DND-41 (cell line): ENCODE results near the gene C16orf78.

Experiments used
- ATAC-seq: fragments of 200-7000 bp; cut with Tn5 transposase; 3 replicates; pipeline ENCODE4 v1.9.1; 2021; ENCODE audit warnings: low read depth; ENCODE audit not compliant: insufficient read depth
- DNase-seq: peaks from one replicate; pipeline ENCODE4 v3.0.0-alpha.2; 2020
- H2AFZ ChIP-seq: 2 replicates; pipeline ENCODE4 v1.6.0; 2012; ENCODE audit warnings: low read depth, low read length
- H3K27ac ChIP-seq: 2 replicates; pipeline ENCODE4 v1.5.1; 2012; ENCODE audit warnings: low read length, inconsistent platforms
- H3K27me3 ChIP-seq: fragments of 200-600 bp; sonication (generic); 2 replicates; pipeline ENCODE4 v1.6.0; 2012; ENCODE audit warnings: low read length, mild to moderate bottlenecking, inconsistent platforms; ENCODE audit not compliant: insufficient read depth, poor library complexity
- H3K36me3 ChIP-seq: 2 replicates; pipeline ENCODE4 v1.5.1; 2012; ENCODE audit warnings: low read length, inconsistent platforms; ENCODE audit not compliant: insufficient read depth
- H3K4me1 ChIP-seq: 2 replicates; pipeline ENCODE4 v1.5.1; 2012; ENCODE audit warnings: mild to moderate bottlenecking, low read length; ENCODE audit not compliant: insufficient read depth
- H3K4me2 ChIP-seq: 2 replicates; pipeline ENCODE4 v1.6.0; 2012; ENCODE audit warnings: mild to moderate bottlenecking, moderate library complexity, low read length, inconsistent platforms; ENCODE audit not compliant: insufficient read depth
- H3K4me3 ChIP-seq, 2 experiments: fragments of 200-600 bp in 1 of 2; shearing (Covaris generic) in 1 of 2; 2 replicates each; pipeline ENCODE4 v1.5.1; 2012 to 2016; ENCODE audit warnings: inconsistent platforms in 2 of 2, low read length in 2 of 2, mild to moderate bottlenecking in 2 of 2, low read depth in 1 of 2, moderate library complexity in 1 of 2
- H3K79me2 ChIP-seq: 2 replicates; pipeline ENCODE4 v1.6.0; 2012; ENCODE audit warnings: low read length, inconsistent platforms; ENCODE audit not compliant: insufficient read depth
- H3K9ac ChIP-seq: 2 replicates; pipeline ENCODE4 v1.6.0; 2012; ENCODE audit warnings: low read depth, mild to moderate bottlenecking, inconsistent platforms, low read length, moderate library complexity
- H3K9me3 ChIP-seq: 2 replicates; pipeline ENCODE4 v1.5.1; 2012; ENCODE audit warnings: low read length, moderate library complexity, mild to moderate bottlenecking, inconsistent platforms; ENCODE audit not compliant: insufficient read depth, severe bottlenecking
- H4K20me1 ChIP-seq: 2 replicates; pipeline ENCODE4 v1.6.0; 2012; ENCODE audit warnings: low read length; ENCODE audit not compliant: insufficient read depth
- CTCF ChIP-seq: IDR thresholded peaks from 2 replicates; pipeline ENCODE4 v1.5.1; 2012; ENCODE audit warnings: borderline replicate concordance, low read length, moderate library complexity, mild to moderate bottlenecking; ENCODE audit not compliant: poor library complexity, severe bottlenecking; ENCODE audit errors: extremely low read depth
- EZH2 ChIP-seq: IDR thresholded peaks from 3 replicates; pipeline ENCODE4 v1.6.1; 2012; ENCODE audit warnings: borderline replicate concordance, low read depth, mild to moderate bottlenecking, moderate library complexity, low read length, inconsistent platforms; ENCODE audit not compliant: severe bottlenecking

Gene C16orf78

GRCh38 chr16:49373504-49373903 is at the start of gene C16orf78:
TSS of gene C16orf78 (plus strand) at chr16:49373804. CDS start at chr16:49373940, 136 bp downstream.
- no peak for TF ChIP-seq CTCF
- TF ChIP-seq EZH2: no peak
- no peaks in the 10 kb centered on the region for H3K36me3 ChIP-seq
- H3K4me2 ChIP-seq: no peak within 1 kb of the TSS
- no peaks in the 10 kb centered on the region for H3K9me3 ChIP-seq
- H3K79me2 ChIP-seq: no peaks in the 10 kb centered on the region
- no peak for ATAC-seq
- peaks cover 6% of the 10 kb centered on the region for H3K27me3 ChIP-seq
- H3K27ac ChIP-seq: no peak within 1 kb of the TSS
- no peaks in the 10 kb centered on the region for H4K20me1 ChIP-seq
- H3K4me1 ChIP-seq: no peaks in the 10 kb centered on the region
- no peak for DNase-seq
- no peak within 1 kb of the TSS for H2AFZ ChIP-seq
- H3K9ac ChIP-seq: no peak within 1 kb of the TSS
- no peak within 1 kb of the TSS for H3K4me3 ChIP-seq

GRCh38 chr16:49324703-49325102 is 48.9 kb upstream of the C16orf78 start:
- H3K4me1 ChIP-seq: no peaks in the 10 kb centered on the region
- ATAC-seq (no peak), DNase-seq (no peak)
- H3K79me2 ChIP-seq: no peaks in the 10 kb centered on the region
- H3K27me3 ChIP-seq: no peaks in the 10 kb centered on the region
- no peaks in the 10 kb centered on the region for H4K20me1 ChIP-seq
- no peak overlapping the region for H3K4me2 ChIP-seq
- H2AFZ ChIP-seq: no peak overlapping the region
- H3K27ac ChIP-seq: no peak overlapping the region
- no peaks in the 10 kb centered on the region for H3K9me3 ChIP-seq
- H3K9ac ChIP-seq: no peak overlapping the region
- TF ChIP-seq CTCF (no peak), EZH2 (no peak)
- H3K4me3 ChIP-seq: no peak overlapping the region
- H3K36me3 ChIP-seq: no peaks in the 10 kb centered on the region

- H3K27ac ChIP-seq: no peak overlapping the region
- H3K4me2 ChIP-seq: no peak overlapping the region
- no peaks in the 10 kb centered on the region for H3K79me2 ChIP-seq
- H3K27me3 ChIP-seq: no peaks in the 10 kb centered on the region
- no peak overlapping the region for H3K4me3 ChIP-seq
- no peaks in the 10 kb centered on the region for H4K20me1 ChIP-seq
- H3K9me3 ChIP-seq: no peaks in the 10 kb centered on the region
- no peak overlapping the region for H2AFZ ChIP-seq
- H3K4me1 ChIP-seq: no peaks in the 10 kb centered on the region
- ATAC-seq (no peak), DNase-seq (no peak)
- H3K9ac ChIP-seq: no peak overlapping the region
- no peak for TF ChIP-seq EZH2
- no peak for TF ChIP-seq CTCF
- H3K36me3 ChIP-seq: no peaks in the 10 kb centered on the region
Observed at GRCh38 chr16:49327466-49327865, 46.1 kb upstream of the C16orf78 start.

- Histone ChIP-seq H3K27me3 (no peaks in the 10 kb centered on the region), H3K4me2 (no peak overlapping the region), H3K9me3 (no peaks in the 10 kb centered on the region), H3K27ac (no peak overlapping the region), H4K20me1 (no peaks in the 10 kb centered on the region), H3K4me1 (no peaks in the 10 kb centered on the region), H3K79me2 (no peaks in the 10 kb centered on the region), H3K9ac (no peak overlapping the region), H2AFZ (no peak overlapping the region), H3K4me3 (no peak overlapping the region), H3K36me3 (no peaks in the 10 kb centered on the region)
- TF ChIP-seq EZH2: no peak
- DNase-seq (no peak), ATAC-seq (no peak)
Observed at GRCh38 chr16:49328325-49328724, 45.3 kb upstream of the C16orf78 start.
